CD4-positive, alpha-beta T cell (primary cell): Measurements from ENCODE around the gene RAPGEF2. TPM values are rescaled to one million over a fixed set of nuclear protein-coding genes. Genes with fewer than 3 reads are reported as not detected.
"Not testable (repeated sequence)": the region's sequence is repeated elsewhere in the genome, so short reads cannot be mapped to it uniquely, and the experiment has no call there.

ENCODE experiments used
- ATAC-seq: fragments of 200-7000 bp; cut with Tn5 transposase; one replicate; pipeline ENCODE4 v1.10.0; 2022; ENCODE audit warnings: mild to moderate bottlenecking; ENCODE audit not compliant: poor library complexity
- CTCF ChIA-PET: fragments of 350-600 bp; sonication (Branson Sonifier 250); formaldehyde crosslinking; loops from one replicate; lab custom pipeline; 2021; ENCODE audit warnings: antibody characterized with exemption, inconsistent platforms; lab: Charles Lee
- POLR2A ChIA-PET: fragments of 350-600 bp; sonication (Branson Sonifier 250); formaldehyde crosslinking; loops from one replicate; lab custom pipeline; 2021; ENCODE audit warnings: antibody characterized with exemption, inconsistent platforms; lab: Charles Lee
- DNase-seq, 14 experiments: peaks; one replicate each; pipeline ENCODE4 v3.0.0-alpha.2; 2013 to 2020; ENCODE audit warnings: mixed read lengths in 2 of 14
- H3K27ac ChIP-seq, 2 donors: one replicate each; pipeline versions ENCODE4 v1.5.1 to v1.7.0; 2013; ENCODE audit warnings: low read length in 2 of 2, low read depth in 1 of 2, mild to moderate bottlenecking in 1 of 2
- H3K27me3 ChIP-seq, 2 experiments: 1 replicate in 1 of 2; 2 replicates in 1 of 2; pipeline versions ENCODE4 v1.6.1 to v1.7.0; 2013; ENCODE audit warnings: low read length in 2 of 2, control low read depth in 1 of 2, mild to moderate bottlenecking in 1 of 2, moderate library complexity in 1 of 2; ENCODE audit not compliant: insufficient read depth in 2 of 2, control insufficient read depth in 1 of 2
- H3K36me3 ChIP-seq: one replicate; pipeline ENCODE4 v1.6.1; 2013; ENCODE audit warnings: low read length, control low read depth; ENCODE audit not compliant: insufficient read depth
- H3K4me1 ChIP-seq: one replicate; pipeline ENCODE4 v1.6.1; 2013; ENCODE audit warnings: low read length, control low read depth; ENCODE audit not compliant: insufficient read depth
- H3K4me3 ChIP-seq: one replicate; pipeline ENCODE4 v1.5.1; 2013; ENCODE audit warnings: mild to moderate bottlenecking, low read length, moderate library complexity
- H3K9me3 ChIP-seq, 2 experiments: 1 replicate in 1 of 2; 2 replicates in 1 of 2; pipeline versions ENCODE4 v1.6.1 to v1.7.0; 2013; ENCODE audit warnings: low read length in 2 of 2, mild to moderate bottlenecking in 2 of 2, control low read depth in 1 of 2, moderate library complexity in 1 of 2; ENCODE audit not compliant: control insufficient read depth in 1 of 2, insufficient read depth in 1 of 2
- H3K27ac Mint-ChIP-seq: one replicate; pipeline ENCODE4 v1.8.0; 2020; ENCODE audit warnings: mixed read lengths
- H3K27me3 Mint-ChIP-seq: one replicate; pipeline ENCODE4 v1.8.0; 2021; ENCODE audit warnings: mixed read lengths
- H3K36me3 Mint-ChIP-seq: one replicate; pipeline ENCODE4 v1.8.0; 2021; ENCODE audit warnings: low read depth, mixed read lengths
- H3K4me1 Mint-ChIP-seq: one replicate; pipeline ENCODE4 v1.8.0; 2021; ENCODE audit warnings: low read depth, mixed read lengths
- H3K4me3 Mint-ChIP-seq: one replicate; pipeline ENCODE4 v1.8.0; 2020; ENCODE audit warnings: mild to moderate bottlenecking, mixed read lengths
- H3K9me3 Mint-ChIP-seq: one replicate; pipeline ENCODE4 v1.8.0; 2020; ENCODE audit warnings: mixed read lengths
- intact Hi-C, 2 experiments: fragments of 100-400 bp; cut with DNase I in 1 of 2; cut with micrococcal nuclease in 1 of 2; formaldehyde crosslinking; loops; one replicate each; pipeline versions ENCODE4 v1.15.1 to v1.9.0; 2023 to 2025; cut with DNase I, micrococcal nuclease
- total RNA-seq, 174 experiments: library from RNA in 2 of 174; stranded (reverse) in 2 of 174; gene quantifications; one replicate each; pipeline ENCODE4 v1.2.3 and lab custom pipeline; 2021 to 2026
- TF ChIP-seq, protein P1 (sequence below): fragments of 200-600 bp; IDR thresholded peaks from one replicate; pipeline ENCODE4 v1.8.0; 2022; ENCODE audit warnings: antibody characterized with exemption, mild to moderate bottlenecking

RAPGEF2 gene
- total RNA-seq, 2 experiments from 2014 or later: 25.6 to 26.4 TPM

DNA sequence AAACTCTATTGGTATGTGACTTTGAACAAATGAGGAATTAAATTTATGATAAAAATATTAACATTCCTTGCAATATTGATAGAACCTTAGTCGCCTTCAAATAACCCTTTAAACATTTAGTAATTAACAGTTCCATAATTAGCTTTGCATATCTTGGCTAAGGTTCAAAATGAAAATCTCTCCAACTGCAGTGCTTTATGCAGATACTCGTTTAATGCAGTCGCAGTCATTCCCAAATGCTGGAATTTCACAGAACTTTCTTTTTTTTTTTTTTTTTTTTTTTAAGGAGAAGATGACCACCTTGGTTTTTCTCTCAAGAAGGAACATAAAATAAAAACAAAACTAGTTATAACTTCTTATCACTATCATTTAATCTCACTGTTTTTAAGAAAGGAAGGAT lies 5.2 kb downstream of the RAPGEF2 start:
- H3K9me3 ChIP-seq: no peaks in the 10 kb centered on the region
- H3K27me3 Mint-ChIP-seq: no peaks in the 10 kb centered on the region
- H3K27me3 ChIP-seq: no peaks in the 10 kb centered on the region
- DNase-seq: no peak
- ChIA-PET POLR2A (no interaction called here), CTCF (interaction anchor here (0.7 kb wide), 1 partner anchor 45 kb away, joined by 3 read pairs; no protein-coding TSS in a partner anchor)
- no peak for ATAC-seq
- TF ChIP-seq, protein P1, sequence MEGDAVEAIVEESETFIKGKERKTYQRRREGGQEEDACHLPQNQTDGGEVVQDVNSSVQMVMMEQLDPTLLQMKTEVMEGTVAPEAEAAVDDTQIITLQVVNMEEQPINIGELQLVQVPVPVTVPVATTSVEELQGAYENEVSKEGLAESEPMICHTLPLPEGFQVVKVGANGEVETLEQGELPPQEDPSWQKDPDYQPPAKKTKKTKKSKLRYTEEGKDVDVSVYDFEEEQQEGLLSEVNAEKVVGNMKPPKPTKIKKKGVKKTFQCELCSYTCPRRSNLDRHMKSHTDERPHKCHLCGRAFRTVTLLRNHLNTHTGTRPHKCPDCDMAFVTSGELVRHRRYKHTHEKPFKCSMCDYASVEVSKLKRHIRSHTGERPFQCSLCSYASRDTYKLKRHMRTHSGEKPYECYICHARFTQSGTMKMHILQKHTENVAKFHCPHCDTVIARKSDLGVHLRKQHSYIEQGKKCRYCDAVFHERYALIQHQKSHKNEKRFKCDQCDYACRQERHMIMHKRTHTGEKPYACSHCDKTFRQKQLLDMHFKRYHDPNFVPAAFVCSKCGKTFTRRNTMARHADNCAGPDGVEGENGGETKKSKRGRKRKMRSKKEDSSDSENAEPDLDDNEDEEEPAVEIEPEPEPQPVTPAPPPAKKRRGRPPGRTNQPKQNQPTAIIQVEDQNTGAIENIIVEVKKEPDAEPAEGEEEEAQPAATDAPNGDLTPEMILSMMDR: no peak
- no peaks in the 10 kb centered on the region for H3K36me3 ChIP-seq
- intact Hi-C loops: loop anchor here in 1 of 2 experiments (10.0 kb wide), 1 partner anchor 67 kb away; no protein-coding TSS in a partner anchor
- peaks cover 39% of the 10 kb centered on the region for H3K4me1 Mint-ChIP-seq
- H3K4me1 ChIP-seq: peaks cover 20% of the 10 kb centered on the region
- H3K4me3 ChIP-seq: no peak overlapping the region
- H3K4me3 Mint-ChIP-seq: no peak overlapping the region
- H3K36me3 Mint-ChIP-seq: peaks cover 6% of the 10 kb centered on the region
- H3K27ac ChIP-seq: no peak overlapping the region
- H3K27ac Mint-ChIP-seq: no peak overlapping the region
- H3K9me3 Mint-ChIP-seq: no peaks in the 10 kb centered on the region

DNA sequence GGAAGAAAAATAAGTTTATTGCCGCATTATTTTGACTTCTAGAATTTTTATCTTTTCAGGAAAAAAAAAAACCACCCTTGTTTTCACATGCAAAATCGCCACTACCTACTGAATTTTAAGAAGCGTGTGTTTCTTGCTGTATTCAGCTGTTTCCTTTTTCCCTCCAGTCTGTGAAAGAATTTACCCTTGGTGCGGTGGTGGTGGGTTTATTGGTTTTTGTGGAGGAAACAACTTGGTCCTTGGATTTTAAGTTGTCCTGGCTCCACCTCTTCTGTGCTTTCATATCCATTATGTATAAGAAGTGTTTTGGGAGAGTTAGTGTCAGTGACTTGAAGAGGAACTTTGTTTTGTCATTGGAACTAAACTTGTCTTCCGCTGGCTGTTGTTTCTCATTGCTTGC lies 8.1 kb downstream of the RAPGEF2 start:
- no peaks in the 10 kb centered on the region for H3K36me3 Mint-ChIP-seq
- no peaks in the 10 kb centered on the region for H3K9me3 Mint-ChIP-seq
- H3K27ac Mint-ChIP-seq: no peak overlapping the region

DNA sequence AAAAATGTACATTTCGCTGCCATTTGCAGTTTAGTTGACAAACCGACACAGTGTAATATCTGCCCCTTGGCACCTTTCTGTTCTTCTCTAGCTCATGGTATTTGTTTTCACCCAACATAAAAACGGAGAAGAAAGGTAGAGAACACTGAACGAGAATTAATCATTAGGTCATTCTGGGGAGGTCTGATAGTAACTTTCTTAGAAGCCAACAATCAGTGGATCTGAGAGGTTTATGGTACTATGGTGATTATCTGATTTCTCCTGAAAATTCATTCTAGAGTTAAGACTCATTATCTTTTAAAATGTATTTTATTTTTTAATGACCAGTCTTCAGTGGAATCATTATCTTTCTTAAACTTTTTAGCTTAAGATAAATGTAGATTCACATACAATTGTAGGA lies 8.5 kb downstream of the RAPGEF2 start:
- H3K27ac Mint-ChIP-seq: no peak overlapping the region
- no peaks in the 10 kb centered on the region for H3K4me1 ChIP-seq
- CTCF ChIA-PET: no interaction called here
- no peaks in the 10 kb centered on the region for H3K36me3 Mint-ChIP-seq
- peaks cover 26% of the 10 kb centered on the region for H3K4me1 Mint-ChIP-seq
- ATAC-seq: no peak
- H3K4me3 Mint-ChIP-seq: no peak overlapping the region
- intact Hi-C loops: no loop called here
- no peaks in the 10 kb centered on the region for H3K9me3 Mint-ChIP-seq
- no peak overlapping the region for H3K4me3 ChIP-seq
- no peaks in the 10 kb centered on the region for H3K27me3 ChIP-seq
- H3K27me3 Mint-ChIP-seq: no peaks in the 10 kb centered on the region
- H3K9me3 ChIP-seq: no peaks in the 10 kb centered on the region
- no peak overlapping the region for H3K27ac ChIP-seq
- no peak for DNase-seq
- no peaks in the 10 kb centered on the region for H3K36me3 ChIP-seq
- POLR2A ChIA-PET: no interaction called here
- TF ChIP-seq, protein P1: no peak

More for the DNA sequence above, 8.1 kb downstream of the RAPGEF2 start:
- CTCF ChIA-PET: no interaction called here
- TF ChIP-seq, protein P1: no peak
- Mint-ChIP-seq H3K4me3 (no peak overlapping the region), H3K27me3 (no peaks in the 10 kb centered on the region), H3K4me1 (peaks cover 24% of the 10 kb centered on the region)
- Histone ChIP-seq H3K4me1 (peaks cover under 1% of the 10 kb centered on the region), H3K27me3 (no peaks in the 10 kb centered on the region), H3K27ac (no peak overlapping the region), H3K36me3 (no peaks in the 10 kb centered on the region), H3K9me3 (no peaks in the 10 kb centered on the region), H3K4me3 (no peak overlapping the region)
- DNase-seq (no peak), ATAC-seq (no peak)
- POLR2A ChIA-PET: no interaction called here
- intact Hi-C loops: no loop called here

DNA sequence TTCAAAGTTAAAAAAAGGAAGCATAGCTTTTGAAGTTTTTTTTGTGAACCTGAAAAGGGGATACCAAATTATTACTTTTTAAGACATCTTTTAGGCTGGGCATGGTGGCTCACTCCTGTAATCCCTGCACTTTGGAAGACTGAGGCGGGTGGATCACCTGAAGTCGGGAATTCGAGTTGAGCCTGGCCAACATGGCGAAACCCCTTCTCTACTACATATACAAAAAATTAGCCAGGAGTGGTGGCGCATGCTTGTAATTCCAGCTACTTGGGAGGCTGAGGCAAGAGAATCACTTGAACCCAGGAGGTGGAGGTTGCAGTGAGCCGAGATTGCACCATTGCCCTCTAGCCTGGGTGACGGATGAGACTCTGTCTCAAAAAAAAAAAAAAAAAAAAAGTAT lies 10.5 kb downstream of the RAPGEF2 start:
- H3K9me3 ChIP-seq, H3K36me3 Mint-ChIP-seq, intact Hi-C loops, CTCF ChIA-PET, H3K4me3 ChIP-seq, DNase-seq, ATAC-seq, H3K27ac ChIP-seq, H3K4me1 ChIP-seq, H3K27me3 Mint-ChIP-seq, H3K4me3 Mint-ChIP-seq, H3K36me3 ChIP-seq, H3K9me3 Mint-ChIP-seq, H3K27me3 ChIP-seq, H3K27ac Mint-ChIP-seq, POLR2A ChIA-PET: not testable (repeated sequence)
- H3K4me1 Mint-ChIP-seq: peaks cover 32% of the 10 kb centered on the region

DNA sequence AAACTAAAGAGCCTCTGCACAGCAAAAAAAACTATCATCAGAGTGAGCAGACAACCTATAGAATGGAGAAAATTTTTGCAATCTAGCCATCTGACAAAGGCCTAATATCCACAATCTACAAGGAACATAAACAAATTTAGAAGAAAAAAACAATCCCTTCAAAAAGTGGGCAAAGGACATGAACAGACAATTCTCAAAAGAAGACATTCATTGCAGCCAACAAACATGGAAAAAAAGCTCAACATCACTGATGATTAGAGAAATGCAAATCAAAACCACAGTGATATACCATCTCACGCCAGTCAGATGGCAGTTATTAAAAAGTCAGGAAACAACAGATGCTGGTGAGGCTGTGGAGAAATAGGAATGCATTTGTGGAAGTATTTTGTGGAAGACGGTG lies 13.2 kb downstream of the RAPGEF2 start:
- H3K27ac Mint-ChIP-seq, intact Hi-C loops, POLR2A ChIA-PET, ATAC-seq, H3K27me3 ChIP-seq, DNase-seq, H3K36me3 Mint-ChIP-seq, H3K27me3 Mint-ChIP-seq, H3K9me3 ChIP-seq, H3K4me3 ChIP-seq, H3K27ac ChIP-seq, H3K4me3 Mint-ChIP-seq, CTCF ChIA-PET, H3K4me1 ChIP-seq, H3K9me3 Mint-ChIP-seq, H3K36me3 ChIP-seq: not testable (repeated sequence)
- peaks cover 24% of the 10 kb centered on the region for H3K4me1 Mint-ChIP-seq
